Measurements from ENCODE around the gene HBZ.

GRCh38 chr16:180681-181564 is 28.5 kb downstream of the HBZ start:
- TF ChIP-seq POLR2AphosphoS5 (IDR thresholded peaks at IDR 0.05; ENCODE audit: insufficient read depth in 1 of 2, low read depth in 1 of 2) (no peak), POLR2A (IDR thresholded peaks at IDR 0.05) (no peak)
